GM19438 (cell line): ENCODE measurements around the gene DOK1.

Experiments
- ATAC-seq: cut with Tn5 transposase; IDR thresholded peaks from one replicate; pipeline ENCODE4 v1.9.1; 2021; ENCODE audit warnings: low read depth; ENCODE audit not compliant: unreplicated experiment

Gene DOK1

DNA sequence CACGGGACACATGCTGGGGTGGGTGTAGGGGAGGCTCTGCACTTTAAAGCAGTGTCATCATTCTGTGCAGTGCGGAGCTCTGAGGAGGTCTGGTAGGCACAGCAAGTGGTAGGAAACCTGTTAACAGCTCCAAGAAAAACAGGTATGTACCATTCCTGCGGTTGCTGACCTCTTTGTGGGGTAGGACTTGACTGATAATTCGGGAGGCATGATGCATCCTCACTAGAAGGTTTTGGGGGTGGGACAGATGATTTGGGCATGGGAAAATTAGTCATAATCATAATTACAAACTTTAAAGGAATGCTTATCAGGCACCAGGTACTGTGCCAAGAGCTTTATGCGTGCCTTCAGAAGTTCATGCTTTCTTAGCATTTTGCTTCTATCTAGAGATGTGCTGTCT is 9.7 kb downstream of the DOK1 start:
- ATAC-seq: no peak

DNA sequence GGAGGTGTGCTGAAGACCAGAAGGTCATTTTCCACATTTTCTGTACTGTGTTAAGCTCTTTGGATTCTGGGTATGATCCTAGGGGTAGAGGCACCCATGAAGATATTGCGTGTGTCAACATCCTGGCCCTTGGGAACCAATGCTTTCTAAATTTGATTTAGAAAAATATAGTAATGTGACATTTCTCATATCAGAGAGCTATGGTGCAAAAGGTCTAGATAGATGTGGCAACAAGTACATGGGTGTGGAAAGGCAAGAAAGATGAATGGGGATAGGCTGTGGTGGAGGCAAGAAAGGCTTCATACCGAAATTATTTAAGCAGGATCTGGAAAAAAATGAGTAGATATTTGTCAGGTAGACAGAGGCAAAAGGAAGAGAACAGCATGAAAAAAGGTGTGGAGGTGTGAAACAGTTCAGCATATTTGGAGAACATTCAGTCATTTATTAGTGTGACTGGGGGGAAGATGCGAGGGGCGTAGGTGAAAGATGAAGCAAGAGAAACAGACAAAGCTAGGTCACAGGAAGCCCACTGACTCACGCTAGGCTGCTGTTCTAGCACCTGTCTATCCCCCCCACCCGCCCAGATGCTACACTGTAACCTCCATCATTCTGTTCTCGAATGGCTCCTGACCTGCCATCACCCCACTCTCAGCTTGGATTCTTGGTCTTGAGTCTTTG is 11.7 kb downstream of the DOK1 start:
- ATAC-seq: no peak

DNA sequence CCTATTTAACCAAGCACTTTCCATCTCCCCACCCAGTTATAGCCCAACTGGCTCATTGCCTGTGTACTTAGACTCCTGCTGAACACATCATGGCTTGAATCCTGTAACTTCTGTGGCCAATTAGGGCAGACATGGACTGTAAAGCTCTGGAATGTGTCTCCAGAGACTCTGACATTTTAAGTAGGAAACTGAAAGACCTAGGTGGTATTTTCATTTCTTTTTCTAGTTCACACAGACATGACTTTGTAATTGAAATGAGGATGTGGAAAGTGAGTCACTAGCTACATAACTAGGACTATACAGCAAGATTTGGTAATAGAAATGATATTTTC is 12.2 kb downstream of the DOK1 start:
- ATAC-seq: no peak

DNA sequence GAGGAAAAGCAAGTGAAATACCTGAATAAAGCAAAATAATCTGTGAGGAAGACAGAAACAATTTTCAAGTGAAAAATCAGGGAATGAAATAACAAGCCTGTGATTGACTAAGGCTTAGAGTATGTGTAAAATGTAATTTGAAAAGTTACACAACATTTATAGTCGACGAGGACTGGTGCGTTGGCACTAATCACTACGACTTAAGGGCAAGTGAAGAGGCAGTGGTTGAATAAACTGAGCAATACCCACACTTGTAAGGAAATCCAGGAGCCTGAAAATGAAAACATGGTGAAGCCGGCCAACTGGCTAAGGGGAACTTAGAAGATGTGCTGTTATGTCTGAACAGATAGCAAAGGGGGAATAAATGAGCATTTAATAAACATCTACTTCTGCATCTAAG is 13.4 kb downstream of the DOK1 start:
- ATAC-seq: no peak

DNA sequence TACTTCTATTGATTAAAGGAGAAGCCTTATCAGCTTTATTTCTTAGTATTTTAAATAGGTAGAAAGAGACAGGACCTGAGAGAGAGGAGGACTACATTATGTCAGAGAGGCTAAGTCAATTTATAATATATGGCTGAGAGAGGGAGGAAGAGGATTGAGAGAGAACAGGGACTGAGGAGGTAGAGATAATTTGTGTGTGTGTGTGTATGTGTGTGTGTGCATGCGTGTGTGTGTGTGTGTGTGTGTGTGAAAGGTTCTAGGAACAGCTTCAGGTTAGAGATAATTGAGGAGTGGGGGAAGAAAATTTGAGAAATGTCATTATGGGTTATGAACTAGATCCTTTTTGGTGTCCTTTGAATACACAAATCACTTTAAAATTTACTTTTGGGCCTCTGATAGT is 15.2 kb downstream of the DOK1 start:
- no peak for ATAC-seq

DNA sequence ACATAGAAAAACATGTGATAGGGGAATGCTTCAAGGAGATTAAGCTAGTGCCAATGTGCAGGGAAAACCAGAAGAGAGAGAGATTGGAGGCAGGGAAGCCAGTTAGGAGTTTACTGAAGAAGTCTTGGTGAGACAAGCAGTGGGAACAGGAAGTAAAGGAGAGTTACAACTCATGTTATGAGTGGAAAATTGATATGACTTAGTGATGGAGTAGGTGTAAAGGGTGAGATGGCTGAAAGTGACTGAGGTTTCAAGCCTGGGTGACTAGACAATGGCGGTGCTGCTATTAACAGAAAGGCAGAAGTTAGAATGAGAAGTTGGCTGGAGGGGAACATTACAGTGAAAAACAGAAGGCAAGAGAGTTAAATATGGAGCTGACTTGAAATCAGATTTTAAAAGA is 16.5 kb downstream of the DOK1 start:
- ATAC-seq: no peak

DNA sequence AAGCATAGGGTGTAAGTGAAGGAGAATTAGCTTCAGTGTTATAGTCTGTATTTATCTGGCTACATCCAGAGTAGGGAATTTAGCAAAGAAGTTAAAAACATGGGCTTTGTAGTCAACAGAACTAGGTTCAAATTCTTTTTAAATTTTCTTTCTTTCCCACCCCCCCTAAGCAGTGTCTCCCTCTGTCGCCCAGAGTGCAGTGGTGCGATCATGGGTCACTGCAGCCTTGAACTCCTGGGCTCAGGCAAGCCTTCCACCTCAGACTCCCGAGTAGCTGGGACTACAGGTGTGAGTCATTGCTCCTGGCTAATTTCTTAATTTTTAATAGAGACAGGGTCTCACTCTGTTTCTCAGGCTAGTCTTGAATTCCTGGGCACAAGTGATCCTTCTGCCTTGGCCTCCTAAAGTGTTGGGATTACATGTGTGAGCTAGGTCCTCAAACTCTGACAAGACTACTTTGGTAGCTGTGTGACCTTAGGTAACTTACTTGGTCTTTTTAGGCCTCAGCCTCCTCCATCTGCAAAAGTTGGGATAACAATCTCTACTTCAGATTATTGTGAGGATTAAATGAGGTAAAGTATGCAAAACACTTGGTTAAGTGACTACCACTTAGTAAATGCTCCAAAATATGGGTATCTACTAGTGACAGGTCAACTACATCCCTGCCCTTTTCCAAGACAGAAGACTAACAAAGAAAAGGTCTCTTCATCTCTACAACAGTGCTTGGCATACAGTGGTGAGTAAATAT is 17.8 kb downstream of the DOK1 start:
- ATAC-seq: no peak

DNA sequence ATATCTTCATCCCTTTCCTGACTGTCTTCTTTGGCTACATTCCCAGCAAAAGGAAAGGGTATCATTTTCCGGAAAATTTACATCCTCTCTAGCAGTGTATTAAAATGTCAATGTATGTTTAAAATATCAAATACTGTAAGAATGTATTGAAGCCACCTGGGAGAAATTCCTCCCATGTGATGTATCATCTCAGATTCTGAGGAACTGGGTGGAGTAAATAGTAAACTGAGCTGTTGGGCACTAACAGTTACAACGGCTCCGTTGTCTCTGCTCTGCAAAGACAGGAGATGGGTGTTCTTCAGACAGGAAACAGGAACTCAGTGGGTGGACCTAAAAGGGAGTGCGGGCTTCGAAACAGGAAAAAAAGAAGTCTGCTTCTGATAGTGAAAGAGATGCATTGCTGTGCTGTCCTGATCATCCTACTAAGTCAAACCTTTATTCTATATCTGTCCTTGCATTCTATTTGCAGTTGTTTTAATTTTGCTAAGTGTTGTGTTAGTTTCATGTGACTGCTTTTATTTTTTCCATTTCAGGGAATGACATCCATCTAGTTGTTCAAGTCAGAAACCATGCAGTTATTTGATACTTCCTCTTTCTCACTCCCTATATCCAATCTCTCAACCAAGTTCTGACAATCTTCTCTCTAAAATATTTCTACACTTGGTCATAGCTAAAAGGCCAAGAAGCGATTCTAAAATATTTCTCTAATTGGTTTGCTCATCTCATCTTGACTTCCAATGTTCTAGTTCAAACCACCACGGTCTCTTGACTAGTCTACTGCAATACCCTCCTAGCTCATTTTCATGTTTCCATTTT is 19.4 kb downstream of the DOK1 start:
- ATAC-seq: peak; percentile 65

DNA sequence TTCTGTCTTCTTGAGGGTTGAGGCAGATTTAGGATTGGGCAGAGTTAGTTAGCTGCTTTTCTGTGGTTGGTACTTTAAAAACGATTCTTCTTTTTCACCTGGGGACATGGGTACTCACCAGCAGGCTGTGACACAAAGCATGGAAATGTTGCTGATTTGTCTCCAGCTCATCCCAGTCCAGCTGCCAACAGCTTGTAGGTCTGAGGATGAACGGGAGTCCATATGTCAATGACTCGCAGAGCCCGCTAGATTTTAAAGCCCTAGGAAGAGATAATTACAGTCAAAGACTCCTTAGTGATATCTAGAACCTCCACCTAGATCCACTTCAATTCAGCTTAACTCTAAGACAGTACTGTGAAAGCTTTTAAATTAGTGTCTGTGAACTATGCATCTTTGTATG is 20.8 kb downstream of the DOK1 start:
- ATAC-seq: no peak

DNA sequence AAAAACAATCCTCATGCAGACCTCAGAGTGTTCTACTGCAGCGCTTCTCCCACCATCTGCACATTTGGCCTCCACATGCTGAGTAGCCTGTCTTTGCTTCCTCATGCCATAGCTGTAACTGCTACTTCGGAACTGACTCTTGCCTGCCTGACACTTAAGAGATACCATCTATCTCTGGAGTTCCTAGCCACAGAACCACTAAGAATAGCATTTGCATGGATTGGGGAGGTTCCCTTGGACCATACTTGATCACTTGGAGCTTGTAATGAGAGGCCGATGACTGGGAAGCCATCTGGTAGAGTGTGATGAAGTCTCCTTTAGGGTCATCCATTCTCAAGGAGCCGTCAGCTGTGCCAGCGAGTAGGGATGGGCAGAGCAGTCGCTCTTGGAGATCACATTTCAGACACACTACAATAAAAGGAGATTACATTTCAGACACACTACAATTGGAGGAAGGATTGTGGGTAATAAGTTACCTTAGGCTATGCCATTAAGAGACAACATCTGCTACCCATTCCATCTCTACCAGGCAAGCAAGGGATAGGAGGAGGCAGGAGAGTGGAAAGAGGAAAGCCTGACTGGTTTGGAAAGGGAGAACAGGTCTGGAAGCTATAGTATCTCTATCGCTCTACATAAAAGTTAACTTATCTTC is 21.8 kb downstream of the DOK1 start:
- no peak for ATAC-seq

DNA sequence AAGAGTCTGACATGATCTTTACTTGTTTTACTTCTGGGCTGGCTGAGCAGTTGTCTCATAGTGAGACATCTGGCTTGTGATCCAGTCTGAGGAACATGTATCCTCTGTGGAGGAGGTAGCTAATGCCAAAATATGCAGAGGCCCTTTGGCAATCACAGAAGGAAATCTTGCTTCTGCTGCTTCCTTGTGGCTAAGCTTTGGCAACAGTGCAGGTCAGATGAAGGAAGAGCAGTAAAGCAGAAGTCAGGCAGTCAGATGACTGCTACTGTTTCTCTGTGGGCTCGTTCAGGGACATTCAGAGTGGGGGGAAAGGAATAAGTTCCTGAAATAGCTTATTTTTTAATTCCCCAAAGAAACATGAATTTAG is 22.3 kb downstream of the DOK1 start:
- ATAC-seq: no peak

DNA sequence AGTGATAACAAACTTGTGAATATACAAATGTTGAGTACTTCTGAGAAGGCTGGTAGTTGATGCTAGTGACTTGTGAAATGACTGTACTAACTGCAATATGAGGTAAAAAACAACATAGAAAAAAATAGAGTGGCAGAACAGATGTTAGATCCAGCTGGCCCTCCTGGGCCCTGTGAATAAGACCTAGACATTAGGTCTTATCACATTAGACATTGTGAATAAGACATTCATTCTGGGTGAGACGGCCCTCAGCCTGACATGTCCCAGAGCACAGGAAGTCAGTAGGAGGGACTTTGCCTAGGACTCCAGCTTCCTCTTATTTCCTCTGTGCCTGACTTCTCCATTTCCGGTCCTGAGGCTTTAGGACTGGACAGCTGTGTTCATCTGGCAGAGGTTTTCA is 22.9 kb downstream of the DOK1 start:
- no peak for ATAC-seq

DNA sequence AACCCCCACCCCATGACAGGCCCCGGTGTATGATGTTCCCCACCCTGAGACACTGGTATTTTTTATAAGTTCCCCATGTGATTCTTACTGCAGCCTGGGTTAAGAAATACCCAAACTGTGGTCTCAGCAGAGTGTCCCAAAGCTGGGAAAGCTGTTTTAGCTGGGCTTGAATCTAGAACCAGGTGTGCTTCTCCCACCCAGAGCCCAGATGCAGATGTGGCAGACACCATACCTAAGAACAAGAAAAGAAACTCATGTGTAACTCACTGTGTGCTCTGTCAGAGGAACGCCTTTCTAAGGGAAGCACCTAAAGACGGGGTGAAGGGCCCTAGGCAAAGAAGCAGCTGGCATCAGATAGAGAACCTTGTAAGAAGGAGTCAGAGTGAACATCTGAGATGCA is 23.9 kb downstream of the DOK1 start:
- ATAC-seq: no peak

DNA sequence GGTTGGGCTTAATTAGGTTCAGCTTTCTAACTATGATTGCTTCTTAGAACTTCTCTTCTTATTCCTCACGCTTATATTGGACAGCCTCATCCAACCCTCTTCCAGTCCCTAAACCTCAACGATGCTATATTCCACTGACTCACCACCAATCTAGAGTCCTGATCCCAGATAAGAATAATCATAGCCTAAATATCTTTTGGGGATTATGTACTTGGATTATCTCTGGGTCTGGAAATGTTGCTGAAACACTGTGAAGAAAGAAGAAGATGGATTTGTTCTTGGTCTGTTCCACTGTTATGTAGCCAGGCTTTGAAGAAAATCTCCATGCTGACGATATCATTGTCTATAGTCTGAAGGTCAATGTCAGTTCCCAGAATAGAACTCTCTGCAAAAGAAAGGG is 26.9 kb downstream of the DOK1 start:
- ATAC-seq: no peak

DNA sequence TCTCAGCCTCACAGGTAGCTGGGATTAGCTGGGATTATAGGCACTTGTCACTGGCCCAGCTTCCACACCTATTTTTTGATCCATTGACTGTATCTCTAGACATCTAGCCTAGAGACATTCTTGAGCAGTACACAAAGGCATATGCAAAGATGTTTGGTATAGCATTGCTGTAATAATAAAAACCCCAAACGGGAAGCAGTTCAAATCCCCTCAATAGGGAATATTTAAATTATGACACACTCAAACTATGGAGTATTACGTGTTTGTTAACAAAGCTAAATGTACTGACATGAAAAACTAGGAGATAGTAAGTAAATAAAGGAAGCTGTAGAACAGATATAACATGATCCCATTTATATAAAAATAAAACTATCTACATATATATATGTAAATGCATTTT is 27.7 kb downstream of the DOK1 start:
- no peak for ATAC-seq

DNA sequence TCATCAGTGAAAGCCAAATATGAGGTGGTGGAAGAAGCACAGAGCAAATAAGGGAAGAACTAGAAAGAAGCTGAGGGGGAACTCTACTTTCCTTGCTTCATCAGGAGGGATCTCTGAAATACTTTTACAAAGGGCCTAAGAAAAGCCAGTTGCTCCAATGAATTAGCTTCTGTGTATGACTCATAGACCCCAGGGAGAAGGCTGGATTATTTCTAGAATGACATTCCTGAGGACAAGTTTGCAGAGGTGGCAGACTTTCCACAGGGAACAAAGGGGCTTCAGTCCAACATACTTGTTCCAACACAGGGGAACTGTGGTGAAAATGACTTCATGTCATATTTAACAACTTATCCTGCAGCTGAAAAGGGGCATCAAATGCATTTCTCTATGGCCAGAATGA is 29.0 kb downstream of the DOK1 start:
- no peak for ATAC-seq

DNA sequence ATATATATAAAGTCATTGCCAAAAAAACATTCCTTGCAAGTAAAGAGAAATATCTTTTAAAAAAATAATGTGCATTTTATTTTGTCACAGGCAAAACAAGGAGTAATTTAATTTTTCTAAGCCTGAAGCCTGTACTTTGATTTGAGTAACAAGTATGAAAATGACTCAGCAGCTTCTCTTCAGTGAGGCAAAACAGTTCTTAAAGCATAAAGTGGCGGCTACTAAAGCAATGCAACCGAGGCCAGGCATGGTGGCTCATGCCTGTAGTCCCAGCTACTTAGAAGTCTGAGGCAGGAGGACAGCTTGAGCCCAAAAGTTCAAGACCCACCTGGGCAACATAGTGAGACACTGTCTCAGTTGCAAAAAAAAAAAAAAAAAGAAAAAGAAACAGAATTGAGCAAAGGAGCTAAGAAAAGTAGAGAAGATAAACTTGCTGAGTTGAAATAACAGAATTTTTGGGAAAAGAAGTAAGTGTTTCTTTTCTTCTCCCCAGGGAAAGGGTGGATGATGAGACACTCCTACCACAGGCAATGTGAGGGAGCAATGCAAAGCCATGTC is 29.6 kb downstream of the DOK1 start:
- ATAC-seq: no peak

DNA sequence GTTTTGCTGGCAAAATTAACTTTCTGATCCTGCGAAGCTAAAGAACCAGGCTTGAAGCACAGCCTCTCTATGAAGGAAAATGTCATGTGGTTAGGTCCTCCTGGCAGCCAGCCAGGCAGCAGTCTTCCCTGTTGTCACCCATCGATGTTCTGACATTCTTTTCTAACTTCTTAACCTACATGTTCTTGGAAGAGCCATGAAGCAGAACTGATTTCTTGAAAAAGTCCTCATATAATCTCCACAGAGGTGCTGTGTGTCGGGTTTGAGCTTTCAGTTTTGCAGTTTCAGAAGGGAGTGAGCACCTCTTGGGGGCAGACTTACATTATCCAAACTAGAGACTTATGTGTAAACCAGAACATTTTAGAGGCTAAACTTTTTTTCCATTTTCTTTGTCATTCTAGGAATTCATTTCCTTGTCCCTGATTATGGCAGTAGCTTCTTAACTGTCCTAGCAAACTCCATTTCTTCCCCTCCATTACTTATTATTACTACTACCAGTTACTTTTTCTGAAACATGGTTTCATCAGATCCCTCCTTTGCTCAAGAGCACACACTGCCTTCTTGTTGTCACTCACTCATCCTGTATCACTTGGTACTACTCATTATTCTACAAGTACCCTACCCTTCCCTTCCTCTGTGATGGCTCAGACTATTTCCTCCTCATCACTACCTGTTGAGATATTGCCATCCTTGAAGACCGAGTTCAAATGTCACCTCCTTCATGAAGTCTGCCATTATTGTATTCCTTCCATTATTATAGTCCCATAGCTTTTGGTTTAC is 31.1 kb downstream of the DOK1 start:
- ATAC-seq: no peak

DNA sequence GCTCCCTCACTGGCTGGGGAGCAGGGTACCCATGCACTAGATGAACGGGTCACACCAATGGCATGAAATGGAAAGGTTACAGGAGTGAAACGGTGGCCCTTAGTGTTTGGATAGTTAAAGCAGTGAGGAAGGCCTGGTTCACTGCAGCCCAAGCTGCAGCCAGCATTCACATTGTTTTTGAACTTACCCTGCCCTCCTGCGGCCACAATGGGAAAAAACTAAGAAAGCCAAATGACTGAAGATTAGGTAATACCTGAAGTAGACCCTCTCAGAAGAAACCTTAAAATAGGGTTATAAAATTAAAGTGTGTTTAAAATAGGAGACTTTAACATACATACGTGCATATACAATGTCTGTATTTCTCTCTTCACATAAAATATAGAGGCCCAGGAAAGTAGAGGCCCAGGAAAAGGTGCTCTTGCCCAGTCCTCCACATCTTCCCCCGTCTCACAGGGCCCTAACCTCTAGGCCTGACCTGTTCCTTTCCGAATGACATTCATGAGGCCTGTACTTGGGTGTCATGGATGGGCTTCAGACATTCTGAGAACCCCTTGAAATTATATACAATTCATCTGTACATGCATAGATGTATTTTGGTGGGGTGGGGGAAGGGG is 33.3 kb downstream of the DOK1 start:
- no peak for ATAC-seq

DNA sequence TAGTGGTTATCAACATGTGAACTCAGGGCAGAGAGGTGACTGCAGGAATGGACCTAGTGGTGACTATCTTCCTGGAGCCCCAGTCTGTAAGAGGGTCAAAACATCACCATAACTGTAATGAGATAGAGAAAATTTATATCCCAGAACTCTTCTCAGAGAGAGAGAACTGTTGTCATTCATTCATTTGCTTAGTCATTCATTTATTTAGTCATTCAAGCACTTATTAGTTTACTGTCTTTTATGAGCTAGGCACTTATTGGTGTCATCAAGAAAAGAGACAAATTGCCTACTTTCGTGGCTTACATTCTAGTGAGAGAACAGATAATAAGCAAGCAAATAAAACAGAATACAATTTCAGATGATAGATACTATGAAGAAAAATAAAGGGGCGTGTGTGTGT is 34.1 kb downstream of the DOK1 start:
- no peak for ATAC-seq
